Mesothelial cell of epicardium (in vitro differentiated cells): Measurements from ENCODE around the gene MADD. TPM values are rescaled to one million over a fixed set of nuclear protein-coding genes. Genes with fewer than 3 reads are reported as not detected.

Experiments used
- DNase-seq, 2 experiments: peaks; one replicate each; pipeline ENCODE4 v3.0.0; 2021; ENCODE audit warnings: low spot score in 2 of 2; ENCODE audit not compliant: unreplicated experiment in 2 of 2
- H3K27ac Mint-ChIP-seq: 2 replicates; pipeline ENCODE4 v1.8.0; 2021; ENCODE audit warnings: mixed read lengths
- H3K27me3 Mint-ChIP-seq: 2 replicates; pipeline ENCODE4 v1.8.0; 2021; ENCODE audit warnings: low read depth, mixed read lengths
- H3K36me3 Mint-ChIP-seq: 2 replicates; pipeline ENCODE4 v1.8.0; 2021; ENCODE audit warnings: mixed read lengths
- H3K4me1 Mint-ChIP-seq: 2 replicates; pipeline ENCODE4 v1.8.0; 2021; ENCODE audit warnings: mixed read lengths
- H3K4me3 Mint-ChIP-seq: 2 replicates; pipeline ENCODE4 v1.8.0; 2021; ENCODE audit warnings: mild to moderate bottlenecking, moderate library complexity, mixed read lengths
- H3K9me3 Mint-ChIP-seq: 2 replicates; pipeline ENCODE4 v1.8.0; 2021; ENCODE audit warnings: mixed read lengths
- total RNA-seq: library from RNA; stranded (reverse); gene quantifications from 3 replicates; pipeline ENCODE4 v1.2.1, GENCODE V29; 2021
- TF ChIP-seq, protein P1 (sequence below): fragments of 200-600 bp; sonication (generic); IDR thresholded peaks from one replicate; pipeline ENCODE4 v1.5.0; 2021; ENCODE audit warnings: antibody characterized with exemption; ENCODE audit not compliant: unreplicated experiment

Gene MADD
- 65.6 to 71.2 TPM (median 65.7 TPM) in 3 replicates for total RNA-seq

DNA sequence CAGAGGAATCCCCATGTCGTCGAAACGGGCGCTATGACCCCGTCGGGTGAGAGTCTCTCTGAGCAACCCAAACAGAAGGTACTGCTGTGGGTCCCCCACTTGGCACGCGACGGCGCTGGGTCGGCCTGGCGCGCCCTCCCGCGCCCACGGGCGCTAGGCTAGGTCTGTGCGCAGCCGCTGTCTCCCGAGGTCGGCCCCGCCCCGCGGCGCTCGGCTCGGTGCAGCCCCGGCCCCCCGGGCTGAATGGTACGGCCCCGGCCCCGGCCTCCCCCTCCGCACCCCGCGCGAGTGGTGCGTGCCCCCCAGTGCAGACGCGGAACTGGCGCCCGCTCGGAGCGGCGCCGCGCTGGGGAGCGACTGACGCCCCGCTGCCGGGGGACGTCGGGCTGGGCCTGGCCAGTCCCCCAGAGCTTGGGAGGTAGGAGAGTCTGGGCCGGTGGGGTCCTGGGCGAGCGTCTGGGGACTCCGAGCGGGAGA is at the start of gene MADD:
Gene MADD, plus strand, starts transcription at position 305 of the 477 bp plus-strand sequence.
- TF ChIP-seq, protein P1, sequence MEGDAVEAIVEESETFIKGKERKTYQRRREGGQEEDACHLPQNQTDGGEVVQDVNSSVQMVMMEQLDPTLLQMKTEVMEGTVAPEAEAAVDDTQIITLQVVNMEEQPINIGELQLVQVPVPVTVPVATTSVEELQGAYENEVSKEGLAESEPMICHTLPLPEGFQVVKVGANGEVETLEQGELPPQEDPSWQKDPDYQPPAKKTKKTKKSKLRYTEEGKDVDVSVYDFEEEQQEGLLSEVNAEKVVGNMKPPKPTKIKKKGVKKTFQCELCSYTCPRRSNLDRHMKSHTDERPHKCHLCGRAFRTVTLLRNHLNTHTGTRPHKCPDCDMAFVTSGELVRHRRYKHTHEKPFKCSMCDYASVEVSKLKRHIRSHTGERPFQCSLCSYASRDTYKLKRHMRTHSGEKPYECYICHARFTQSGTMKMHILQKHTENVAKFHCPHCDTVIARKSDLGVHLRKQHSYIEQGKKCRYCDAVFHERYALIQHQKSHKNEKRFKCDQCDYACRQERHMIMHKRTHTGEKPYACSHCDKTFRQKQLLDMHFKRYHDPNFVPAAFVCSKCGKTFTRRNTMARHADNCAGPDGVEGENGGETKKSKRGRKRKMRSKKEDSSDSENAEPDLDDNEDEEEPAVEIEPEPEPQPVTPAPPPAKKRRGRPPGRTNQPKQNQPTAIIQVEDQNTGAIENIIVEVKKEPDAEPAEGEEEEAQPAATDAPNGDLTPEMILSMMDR, result no peak
- H3K27ac Mint-ChIP-seq, result peak within 1 kb of the TSS; percentile 100
- H3K36me3 Mint-ChIP-seq, result peaks cover 6% of the 10 kb centered on the region
- DNase-seq, result peak; percentile 71 to 86
- peak within 1 kb of the TSS; percentile 94 for H3K4me3 Mint-ChIP-seq
- no peaks in the 10 kb centered on the region for H3K27me3 Mint-ChIP-seq
- peaks cover 33% of the 10 kb centered on the region for H3K4me1 Mint-ChIP-seq
- no peaks in the 10 kb centered on the region for H3K9me3 Mint-ChIP-seq

DNA sequence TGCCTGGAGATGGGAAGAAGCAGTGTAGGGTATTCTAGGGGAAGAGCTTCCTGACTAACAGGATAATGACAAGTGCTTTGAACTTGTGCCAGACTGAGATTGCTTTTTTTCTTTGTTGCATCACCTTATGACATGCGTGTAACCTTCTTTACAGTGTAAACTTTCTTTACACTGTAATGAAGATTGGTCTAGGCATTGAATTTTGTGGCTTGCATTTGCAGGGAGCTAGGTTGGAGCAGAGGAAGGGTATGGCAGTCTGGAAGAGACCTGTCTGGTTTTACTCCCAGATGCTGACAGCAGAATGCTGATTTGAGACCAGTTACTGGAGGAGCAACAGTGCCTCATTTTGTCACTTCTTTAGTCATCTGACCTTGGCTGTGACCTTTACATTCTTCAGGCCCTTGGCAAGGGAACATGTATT is 49.5 kb upstream of the MADD start:
- H3K4me1 Mint-ChIP-seq, result peaks cover 32% of the 10 kb centered on the region
- peaks cover 25% of the 10 kb centered on the region for H3K36me3 Mint-ChIP-seq
- H3K27ac Mint-ChIP-seq, result peak overlapping the region; percentile 75
- no peak overlapping the region for H3K4me3 Mint-ChIP-seq
- TF ChIP-seq, protein P1, result no peak
- no peak for DNase-seq
- no peaks in the 10 kb centered on the region for H3K27me3 Mint-ChIP-seq
- no peaks in the 10 kb centered on the region for H3K9me3 Mint-ChIP-seq

DNA sequence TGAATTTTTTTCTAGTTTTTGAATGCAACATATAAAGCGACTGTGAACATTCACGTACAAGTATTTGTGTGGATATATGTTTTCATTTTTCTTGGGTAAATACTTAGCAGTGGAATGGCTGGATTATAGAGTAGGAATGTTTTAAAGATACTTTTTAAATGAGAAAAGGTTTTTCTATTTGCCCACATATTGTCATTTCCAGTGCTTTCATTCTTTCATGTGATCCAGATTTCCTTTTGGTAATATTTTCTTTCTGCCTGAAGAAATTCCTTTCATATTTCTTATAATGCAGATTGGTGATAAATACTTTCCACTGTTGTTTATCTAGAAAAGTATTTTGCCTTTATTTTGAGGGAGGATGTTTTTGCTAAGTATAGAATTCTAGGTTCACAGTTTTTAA is 47.2 kb upstream of the MADD start:
- H3K36me3 Mint-ChIP-seq, result peaks cover 35% of the 10 kb centered on the region
- H3K27ac Mint-ChIP-seq, result no peak overlapping the region
- peaks cover 17% of the 10 kb centered on the region for H3K4me1 Mint-ChIP-seq
- TF ChIP-seq, protein P1, result no peak
- H3K9me3 Mint-ChIP-seq, result no peaks in the 10 kb centered on the region
- no peaks in the 10 kb centered on the region for H3K27me3 Mint-ChIP-seq
- no peak for DNase-seq
- H3K4me3 Mint-ChIP-seq, result no peak overlapping the region

DNA sequence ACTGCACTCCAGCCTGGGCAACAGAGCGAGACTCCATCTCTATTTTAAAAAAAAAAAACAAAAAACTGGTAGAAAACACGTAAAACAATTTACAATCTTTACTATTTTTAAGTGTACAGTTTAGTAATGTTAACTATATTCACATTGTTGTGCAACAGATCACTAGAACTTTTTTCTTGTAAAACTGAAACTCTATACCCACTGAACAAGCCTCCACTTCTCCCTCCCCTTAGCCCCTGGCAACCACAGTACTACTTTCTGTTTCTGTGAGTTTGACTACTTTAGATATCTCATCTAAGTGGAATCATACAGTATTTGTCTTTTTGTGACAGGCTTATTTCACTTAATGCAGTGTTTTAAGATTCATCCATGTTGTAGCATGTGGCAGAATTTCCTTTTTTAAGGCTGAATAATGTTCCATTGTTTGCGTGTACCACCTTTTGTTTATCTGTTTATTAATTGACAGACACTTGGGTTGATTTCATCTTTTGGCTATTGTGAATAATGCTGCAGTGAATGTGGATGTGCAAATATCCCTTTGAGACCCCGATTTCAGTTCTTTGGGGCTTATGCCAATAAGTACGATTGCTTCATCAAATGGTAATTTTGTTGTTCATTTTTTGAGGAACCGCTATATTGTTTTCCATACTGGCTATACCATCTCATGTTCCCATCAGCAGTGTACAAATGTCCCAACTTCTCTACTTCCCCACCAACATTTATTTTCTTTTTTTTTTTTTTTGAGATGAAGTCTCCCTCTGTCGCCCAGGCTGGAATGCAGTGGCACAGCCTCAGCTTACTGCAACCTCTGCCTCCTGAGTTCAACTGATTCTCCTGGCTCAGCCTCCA is 44.2 kb upstream of the MADD start:
- DNase-seq, result no peak
- Mint-ChIP-seq H3K4me3 (no peak overlapping the region), H3K27ac (no peak overlapping the region), H3K9me3 (no peaks in the 10 kb centered on the region), H3K27me3 (no peaks in the 10 kb centered on the region), H3K4me1 (no peaks in the 10 kb centered on the region), H3K36me3 (peaks cover 34% of the 10 kb centered on the region)
- TF ChIP-seq, protein P1, result no peak

DNA sequence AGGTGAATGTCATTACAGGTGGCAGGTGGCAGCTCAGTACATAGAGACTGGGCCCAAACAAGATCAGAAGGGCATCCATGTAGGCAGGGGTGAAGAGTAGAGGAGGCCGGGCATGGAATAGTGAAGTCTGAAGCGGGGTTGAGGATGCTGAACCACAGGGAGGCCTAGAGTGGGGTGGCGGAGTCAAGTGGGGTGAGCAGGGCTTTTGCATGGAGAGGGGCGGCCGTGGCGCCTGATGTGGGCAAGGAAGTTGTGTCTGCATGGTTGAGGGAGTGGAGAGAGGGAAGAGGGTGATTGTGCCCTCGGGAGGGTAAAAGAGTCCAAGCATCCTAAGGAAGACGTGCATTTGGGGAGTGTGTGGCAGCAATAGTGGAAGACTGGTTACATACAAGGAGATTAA is 40.8 kb upstream of the MADD start:
- TF ChIP-seq, protein P1, result no peak
- DNase-seq, result no peak
- Mint-ChIP-seq H3K4me3 (no peak overlapping the region), H3K36me3 (peaks cover 28% of the 10 kb centered on the region), H3K27me3 (no peaks in the 10 kb centered on the region), H3K27ac (no peak overlapping the region), H3K4me1 (no peaks in the 10 kb centered on the region), H3K9me3 (no peaks in the 10 kb centered on the region)
